Hepatic stellate cell (primary cell): ENCODE results near the gene ITGAD.

Experiments used
- DNase-seq: peaks from one replicate; pipeline ENCODE4 v3.0.0; 2011; ENCODE audit warnings: low spot score

Gene ITGAD

GRCh38 chr16:31475946-31476302 lies 82.8 kb downstream of the ITGAD start:
- DNase-seq = no peak
